Mesenchymal stem cell (in vitro differentiated cells and primary cell): ENCODE measurements around the gene SLC39A6. TPM values are rescaled to one million over a fixed set of nuclear protein-coding genes. Genes with fewer than 3 reads are reported as not detected.

Experiments used
- DNase-seq: peaks from one replicate; pipeline ENCODE4 v3.0.0-alpha.2; 2013
- H2AFZ ChIP-seq: one replicate; pipeline ENCODE4 v1.6.1; 2013; ENCODE audit warnings: low read depth, mild to moderate bottlenecking, control low read depth, inconsistent platforms, low read length, moderate library complexity
- H2AK5ac ChIP-seq: 2 replicates; pipeline ENCODE4 v1.6.1; 2013; ENCODE audit warnings: low read length, moderate library complexity, mild to moderate bottlenecking, inconsistent platforms; ENCODE audit not compliant: severe bottlenecking
- H2BK120ac ChIP-seq: one replicate; pipeline ENCODE4 v1.6.1; 2013; ENCODE audit warnings: low read depth, mild to moderate bottlenecking, inconsistent platforms, low read length, moderate library complexity
- H2BK12ac ChIP-seq, 2 experiments: one replicate each; pipeline ENCODE4 v1.6.1; 2013; ENCODE audit warnings: inconsistent platforms in 2 of 2, low read length in 2 of 2, mild to moderate bottlenecking in 2 of 2, moderate library complexity in 2 of 2, control low read depth in 1 of 2
- H2BK15ac ChIP-seq: one replicate; pipeline ENCODE4 v1.6.1; 2013; ENCODE audit warnings: mild to moderate bottlenecking, low read depth, inconsistent platforms; ENCODE audit not compliant: poor library complexity, severe bottlenecking
- H2BK5ac ChIP-seq: 2 replicates; pipeline ENCODE4 v1.6.1; 2013; ENCODE audit warnings: low read depth, mild to moderate bottlenecking, low read length, control low read depth, inconsistent platforms; ENCODE audit not compliant: poor library complexity, severe bottlenecking
- H3K14ac ChIP-seq, 2 experiments: one replicate each; pipeline ENCODE4 v1.6.1; 2013; ENCODE audit warnings: inconsistent platforms in 2 of 2, low read length in 2 of 2, control low read depth in 1 of 2, mild to moderate bottlenecking in 1 of 2, moderate library complexity in 1 of 2
- H3K18ac ChIP-seq, 2 experiments: one replicate each; pipeline ENCODE4 v1.6.1; 2013; ENCODE audit warnings: inconsistent platforms in 2 of 2, low read length in 2 of 2, control low read depth in 1 of 2, low read depth in 1 of 2, mild to moderate bottlenecking in 1 of 2
- H3K23ac ChIP-seq, 2 experiments: one replicate each; pipeline ENCODE4 v1.6.1; 2013; ENCODE audit warnings: inconsistent platforms in 2 of 2, low read length in 2 of 2, mild to moderate bottlenecking in 2 of 2, moderate library complexity in 2 of 2, control low read depth in 1 of 2
- H3K27ac ChIP-seq: 2 replicates; pipeline ENCODE4 v1.5.1; 2013; ENCODE audit warnings: mild to moderate bottlenecking, moderate library complexity, low read length, control low read depth, inconsistent platforms; ENCODE audit not compliant: poor library complexity, severe bottlenecking
- H3K27me3 ChIP-seq, 2 experiments: 2 replicates each; pipeline versions ENCODE4 v1.6.1 to v1.7.0; 2013; ENCODE audit warnings: low read length in 2 of 2, mild to moderate bottlenecking in 2 of 2, moderate library complexity in 2 of 2, control low read depth in 1 of 2, inconsistent platforms in 1 of 2; ENCODE audit not compliant: control insufficient read depth in 1 of 2, insufficient read depth in 1 of 2
- H3K36me3 ChIP-seq, 2 experiments: 2 replicates each; pipeline versions ENCODE4 v1.6.1 to v1.7.0; 2013; ENCODE audit warnings: low read length in 2 of 2, control low read depth in 1 of 2, inconsistent platforms in 1 of 2, low read depth in 1 of 2, mild to moderate bottlenecking in 1 of 2; ENCODE audit not compliant: insufficient read depth in 2 of 2, control insufficient read depth in 1 of 2
- H3K4ac ChIP-seq, 2 experiments: one replicate each; pipeline ENCODE4 v1.6.1; 2013; ENCODE audit warnings: inconsistent platforms in 2 of 2, low read length in 2 of 2, mild to moderate bottlenecking in 2 of 2, moderate library complexity in 2 of 2, control low read depth in 1 of 2, low read depth in 1 of 2
- H3K4me1 ChIP-seq: 2 replicates; pipeline ENCODE4 v1.6.1; 2013; ENCODE audit warnings: low read depth, low read length, control low read depth; ENCODE audit not compliant: control insufficient read depth, insufficient read depth
- H3K4me2 ChIP-seq: 2 replicates; pipeline ENCODE4 v1.6.1; 2013; ENCODE audit warnings: low read length, mild to moderate bottlenecking, inconsistent platforms; ENCODE audit not compliant: poor library complexity, severe bottlenecking
- H3K4me3 ChIP-seq, 2 experiments: 2 replicates each; pipeline versions ENCODE4 v1.5.1 to v1.7.0; 2013; ENCODE audit warnings: low read length in 2 of 2, mild to moderate bottlenecking in 2 of 2, control low read depth in 1 of 2, low read depth in 1 of 2; ENCODE audit not compliant: insufficient read depth in 1 of 2
- H3K79me1 ChIP-seq: replicated peaks from 2 replicates; pipeline ENCODE4 v1.6.1; 2013; ENCODE audit warnings: mild to moderate bottlenecking, control low read depth, low read length, inconsistent platforms; ENCODE audit not compliant: poor library complexity, severe bottlenecking
- H3K9ac ChIP-seq: 2 replicates; pipeline ENCODE4 v1.7.0; 2013; ENCODE audit warnings: mild to moderate bottlenecking, low read length, moderate library complexity
- H3K9me3 ChIP-seq: 2 replicates; pipeline ENCODE4 v1.7.0; 2013; ENCODE audit warnings: mild to moderate bottlenecking, low read length; ENCODE audit not compliant: control insufficient read depth
- H4K8ac ChIP-seq: one replicate; pipeline ENCODE4 v1.6.1; 2013; ENCODE audit warnings: inconsistent platforms, mild to moderate bottlenecking, low read length, moderate library complexity
- H4K91ac ChIP-seq: one replicate; pipeline ENCODE4 v1.6.1; 2013; ENCODE audit warnings: mild to moderate bottlenecking, low read length, inconsistent platforms
- WGBS: methylation state at CpG from one replicate; pipeline ENCODE4 v1.1.7; 2013; ENCODE audit warnings: mixed read lengths; 5-methylcytosine and 5-hydroxymethylcytosine counted together
- polyA plus RNA-seq, 2 experiments: library from polyadenylated mRNA; stranded (reverse); fragments of 200-250 nt; gene quantifications; one replicate each; pipeline ENCODE4 v1.2.3, GENCODE V29; 2013

Gene SLC39A6, protein sequence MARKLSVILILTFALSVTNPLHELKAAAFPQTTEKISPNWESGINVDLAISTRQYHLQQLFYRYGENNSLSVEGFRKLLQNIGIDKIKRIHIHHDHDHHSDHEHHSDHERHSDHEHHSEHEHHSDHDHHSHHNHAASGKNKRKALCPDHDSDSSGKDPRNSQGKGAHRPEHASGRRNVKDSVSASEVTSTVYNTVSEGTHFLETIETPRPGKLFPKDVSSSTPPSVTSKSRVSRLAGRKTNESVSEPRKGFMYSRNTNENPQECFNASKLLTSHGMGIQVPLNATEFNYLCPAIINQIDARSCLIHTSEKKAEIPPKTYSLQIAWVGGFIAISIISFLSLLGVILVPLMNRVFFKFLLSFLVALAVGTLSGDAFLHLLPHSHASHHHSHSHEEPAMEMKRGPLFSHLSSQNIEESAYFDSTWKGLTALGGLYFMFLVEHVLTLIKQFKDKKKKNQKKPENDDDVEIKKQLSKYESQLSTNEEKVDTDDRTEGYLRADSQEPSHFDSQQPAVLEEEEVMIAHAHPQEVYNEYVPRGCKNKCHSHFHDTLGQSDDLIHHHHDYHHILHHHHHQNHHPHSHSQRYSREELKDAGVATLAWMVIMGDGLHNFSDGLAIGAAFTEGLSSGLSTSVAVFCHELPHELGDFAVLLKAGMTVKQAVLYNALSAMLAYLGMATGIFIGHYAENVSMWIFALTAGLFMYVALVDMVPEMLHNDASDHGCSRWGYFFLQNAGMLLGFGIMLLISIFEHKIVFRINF
- 155 TPM for polyA plus RNA-seq (2013, experiment 1 of 2)
- polyA plus RNA-seq (2013, experiment 2 of 2) = 158 TPM

DNA sequence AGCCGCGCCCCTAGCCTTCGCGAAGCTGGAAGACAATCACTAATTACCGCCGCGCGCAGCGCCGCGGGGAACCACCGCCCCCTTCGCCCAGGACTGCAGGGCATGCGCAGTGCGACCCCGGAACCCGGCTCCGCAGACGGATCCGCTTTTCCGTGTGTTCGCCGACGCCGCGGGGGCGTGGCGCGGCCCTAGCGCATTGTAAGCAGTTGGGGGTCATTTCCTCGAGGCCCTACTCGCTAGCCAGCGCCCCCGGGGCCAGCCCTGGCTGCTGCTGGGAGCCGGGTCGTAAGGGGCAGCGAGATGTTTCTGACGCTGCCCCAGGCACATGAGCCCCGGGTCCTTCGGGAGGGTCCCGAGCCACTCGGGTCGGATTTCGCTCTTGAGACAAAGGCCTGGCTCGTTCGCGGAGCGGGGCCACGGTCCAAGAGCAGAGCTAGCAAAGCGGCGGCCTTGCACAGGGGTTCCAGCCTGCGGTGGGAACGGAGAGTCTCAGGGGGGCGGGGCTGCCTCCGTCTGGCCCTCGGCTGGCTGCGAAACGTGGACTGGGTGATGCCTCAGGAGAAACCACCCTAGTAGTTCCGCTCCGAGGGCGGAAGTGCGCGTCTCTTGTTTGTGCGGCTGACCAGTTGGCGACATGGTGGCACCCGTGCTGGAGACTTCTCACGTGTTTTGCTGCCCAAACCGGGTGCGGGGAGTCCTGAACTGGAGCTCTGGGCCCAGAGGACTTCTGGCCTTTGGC lies at the start of gene SLC39A6, which contains the start of gene ELP2:
Gene SLC39A6 (minus strand): TSS at position 41 of the 739 bp plus-strand sequence. CDS start 2,333 bp downstream, outside the sequence.
Gene ELP2 (plus strand): TSS at position 600 of the 739 bp plus-strand sequence. CDS start 35 bp downstream, at position 635.
- H2BK12ac ChIP-seq = peak within 1 kb of the TSS; percentile 14 to 66
- peak within 1 kb of the TSS; percentile 78 to 98 for H3K18ac ChIP-seq
- peak within 1 kb of the TSS; percentile 90 for H4K8ac ChIP-seq
- peak within 1 kb of the TSS; percentile 97 for H3K9ac ChIP-seq
- H3K4ac ChIP-seq = peak within 1 kb of the TSS; percentile 76 to 86
- H2BK120ac ChIP-seq = peak within 1 kb of the TSS; percentile 75
- WGBS = under 1% methylated on average over 69 of the region's 69 CpGs
- peak within 1 kb of the TSS; percentile 92 for H3K27ac ChIP-seq
- peak within 1 kb of the TSS; percentile 74 to 100 for H3K4me3 ChIP-seq
- peak within 1 kb of the TSS; percentile 73 for H2AFZ ChIP-seq
- peak within 1 kb of the TSS; percentile 83 for H3K4me2 ChIP-seq
- no peaks in the 10 kb centered on the region for H3K9me3 ChIP-seq
- peaks cover 12% of the 10 kb centered on the region for H3K79me1 ChIP-seq
- H3K23ac ChIP-seq = peak within 1 kb of the TSS in 1 of 2 experiments; percentile 46
- H3K4me1 ChIP-seq = peaks cover 17% of the 10 kb centered on the region
- peak within 1 kb of the TSS; percentile 93 for H2BK5ac ChIP-seq
- no peaks in the 10 kb centered on the region for H3K27me3 ChIP-seq
- peak within 1 kb of the TSS; percentile 96 for H4K91ac ChIP-seq
- peaks cover 5 to 28% of the 10 kb centered on the region in 2 experiments for H3K36me3 ChIP-seq
- H2AK5ac ChIP-seq = no peak within 1 kb of the TSS
- peak within 1 kb of the TSS in 1 of 2 experiments; percentile 78 for H3K14ac ChIP-seq
- DNase-seq = peak; percentile 97
- peak within 1 kb of the TSS; percentile 60 for H2BK15ac ChIP-seq

DNA sequence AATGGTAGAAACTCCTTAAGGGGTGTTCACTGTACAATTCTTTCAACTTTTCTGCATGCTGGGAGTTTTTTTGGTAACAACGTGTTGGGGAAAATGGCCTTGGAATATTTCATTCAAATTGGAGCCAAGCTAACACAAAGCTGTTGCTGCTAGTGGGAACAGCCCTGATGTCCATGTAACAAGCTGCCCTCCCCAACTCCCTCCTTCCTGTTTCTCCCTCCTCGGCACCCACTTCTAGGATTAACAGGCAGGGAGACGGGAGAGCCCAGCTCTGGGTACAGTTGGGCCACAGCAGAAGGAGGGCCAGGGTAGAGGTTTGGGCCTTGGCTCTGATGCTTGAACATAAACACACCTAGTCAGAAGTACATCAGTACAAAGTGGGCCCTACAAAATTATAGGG lies 48.8 kb upstream of the SLC39A6 start:
- Histone ChIP-seq H3K4me1 (peaks cover 4% of the 10 kb centered on the region), H3K23ac (no peak overlapping the region), H3K4ac (no peak overlapping the region), H3K14ac (no peak overlapping the region), H3K79me1 (peaks cover 10% of the 10 kb centered on the region), H2BK120ac (no peak overlapping the region), H3K18ac (no peak overlapping the region), H3K36me3 (peaks cover 16 to 56% of the 10 kb centered on the region in 2 experiments), H4K8ac (no peak overlapping the region), H2BK5ac (no peak overlapping the region), H2BK12ac (no peak overlapping the region), H3K4me2 (no peak overlapping the region), H2AFZ (no peak overlapping the region), H3K9ac (no peak overlapping the region), H3K9me3 (no peaks in the 10 kb centered on the region), H2AK5ac (no peak overlapping the region), H3K4me3 (no peak overlapping the region), H2BK15ac (no peak overlapping the region), H4K91ac (no peak overlapping the region), H3K27me3 (no peaks in the 10 kb centered on the region), H3K27ac (no peak overlapping the region)
- WGBS = 100% methylated on average over 2 of the region's 3 CpGs
- no peak for DNase-seq

DNA sequence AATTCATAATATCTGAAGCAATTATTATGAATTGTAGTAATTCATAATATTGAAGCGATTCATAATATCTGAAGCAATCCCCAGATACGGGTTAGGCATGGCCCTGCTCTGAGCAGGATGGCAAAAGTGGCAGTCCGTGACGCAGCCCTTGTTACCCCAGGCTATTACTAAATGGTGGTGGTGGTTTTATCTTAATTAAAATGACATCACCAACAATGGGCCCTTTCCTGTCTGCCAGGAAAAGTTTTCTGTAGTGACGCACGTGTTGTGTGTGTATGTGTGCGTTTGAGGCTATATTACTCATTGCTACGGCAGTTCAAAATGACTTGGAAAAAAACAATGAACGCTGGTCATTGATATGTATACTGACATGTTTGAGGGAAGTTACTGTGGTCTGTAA lies 47.6 kb upstream of the SLC39A6 start:
- H4K91ac ChIP-seq = no peak overlapping the region
- H3K9me3 ChIP-seq = no peaks in the 10 kb centered on the region
- WGBS = 95% methylated on average over 9 of the region's 9 CpGs
- H3K4me2 ChIP-seq = no peak overlapping the region
- H2BK5ac ChIP-seq = no peak overlapping the region
- no peak overlapping the region for H2BK120ac ChIP-seq
- H3K27me3 ChIP-seq = no peaks in the 10 kb centered on the region
- H3K14ac ChIP-seq = no peak overlapping the region
- H3K23ac ChIP-seq = no peak overlapping the region
- H4K8ac ChIP-seq = no peak overlapping the region
- peaks cover 2% of the 10 kb centered on the region for H3K4me1 ChIP-seq
- no peak overlapping the region for H3K9ac ChIP-seq
- no peak overlapping the region for H3K18ac ChIP-seq
- no peak overlapping the region for H3K4me3 ChIP-seq
- H2AFZ ChIP-seq = no peak overlapping the region
- DNase-seq = no peak
- H2AK5ac ChIP-seq = no peak overlapping the region
- peaks cover 10% of the 10 kb centered on the region for H3K79me1 ChIP-seq
- no peak overlapping the region for H2BK15ac ChIP-seq
- no peak overlapping the region for H2BK12ac ChIP-seq
- peaks cover 23 to 68% of the 10 kb centered on the region in 2 experiments for H3K36me3 ChIP-seq
- H3K27ac ChIP-seq = no peak overlapping the region
- H3K4ac ChIP-seq = no peak overlapping the region
